OCI-LY3 (cell line): Measurements from ENCODE around the gene ROR1.

Source experiments
- H2AFZ ChIP-seq: fragments of 200-600, 300-600 bp; shearing (Covaris generic); 2 replicates; pipeline ENCODE4 v1.6.0; 2014; ENCODE audit warnings: antibody characterized with exemption, low read depth, low read length
- H3K27ac ChIP-seq: fragments of 200-600, 300-600 bp; sonication (generic); 2 replicates; pipeline ENCODE4 v1.5.1; 2014; ENCODE audit warnings: mild to moderate bottlenecking, low read length, moderate library complexity, mixed read lengths
- H3K27me3 ChIP-seq: fragments of 200-600, 300-600 bp; sonication (generic); 2 replicates; pipeline ENCODE4 v1.6.1; 2014; ENCODE audit warnings: low read depth, low read length, mixed read lengths
- H3K36me3 ChIP-seq: fragments of 200-600, 300-600 bp; sonication (generic); replicated peaks from 2 replicates; pipeline ENCODE3; 2014; ENCODE audit warnings: low read depth, low read length, mixed read lengths
- H3K4me1 ChIP-seq: fragments of 300-600, 200-600 bp; sonication (generic); 2 replicates; pipeline ENCODE4 v1.6.1; 2014; ENCODE audit warnings: low read length, mixed read lengths
- H3K4me2 ChIP-seq: fragments of 200-600, 300-600 bp; sonication (generic); 2 replicates; pipeline ENCODE4 v1.6.1; 2014; ENCODE audit warnings: low read length, mixed read lengths
- H3K4me3 ChIP-seq: fragments of 300-600, 200-600 bp; sonication (generic); 2 replicates; pipeline ENCODE4 v1.5.1; 2014; ENCODE audit warnings: antibody characterized with exemption, mild to moderate bottlenecking, low read length, moderate library complexity
- H3K79me2 ChIP-seq: fragments of 300-600, 200-600 bp; shearing (Covaris generic); 2 replicates; pipeline ENCODE4 v1.6.1; 2014; ENCODE audit warnings: mild to moderate bottlenecking, low read length, mixed read lengths
- H3K9ac ChIP-seq: fragments of 300-600, 200-600 bp; shearing (Covaris generic); 2 replicates; pipeline ENCODE4 v1.6.0; 2014; ENCODE audit warnings: mild to moderate bottlenecking, low read length, moderate library complexity
- H3K9me3 ChIP-seq: fragments of 200-600, 300-600 bp; shearing (Covaris generic); 2 replicates; pipeline ENCODE4 v1.6.1; 2014; ENCODE audit warnings: low read length, mixed read lengths; ENCODE audit not compliant: insufficient read depth
- H4K20me1 ChIP-seq: fragments of 200-600, 300-600 bp; sonication (generic); 2 replicates; pipeline ENCODE4 v1.6.1; 2016; ENCODE audit warnings: low read length, mixed read lengths; ENCODE audit not compliant: insufficient read depth
- EZH2phosphoT487 ChIP-seq: fragments of 200-600 bp; shearing (Covaris generic); IDR thresholded peaks from 2 replicates; pipeline ENCODE4 v1.6.1; 2018; ENCODE audit warnings: antibody characterized with exemption, mixed run types, low read depth
- TF ChIP-seq, protein P1 (sequence below): fragments of 200-600, 300-600 bp; sonication (generic); IDR thresholded peaks from 2 replicates; pipeline ENCODE4 v1.5.1; 2014; ENCODE audit warnings: antibody characterized with exemption, low read length, low read depth

Gene ROR1

DNA sequence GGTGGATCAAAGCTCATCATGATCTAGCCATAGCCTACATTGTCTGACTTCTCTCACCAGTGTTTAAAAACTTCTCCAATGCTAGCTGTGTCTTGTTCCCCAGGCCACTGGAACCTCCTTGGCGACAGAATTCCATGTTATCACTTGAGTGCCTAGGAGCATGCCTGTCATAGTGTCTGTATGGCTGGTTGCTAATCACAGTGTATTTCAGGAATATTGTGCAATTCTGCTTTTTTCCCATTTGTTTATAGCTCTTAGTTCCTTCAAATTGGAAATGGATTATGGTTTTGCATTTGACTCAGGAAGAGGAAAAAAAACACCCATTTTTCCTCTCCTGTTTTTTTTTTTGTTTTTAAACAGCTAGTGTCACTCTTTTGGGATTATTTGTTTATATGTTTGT is 25.5 kb downstream of the ROR1 start:
- no peaks in the 10 kb centered on the region for H3K27me3 ChIP-seq
- no peaks in the 10 kb centered on the region for H3K79me2 ChIP-seq
- no peaks in the 10 kb centered on the region for H3K36me3 ChIP-seq
- no peak overlapping the region for H3K4me3 ChIP-seq
- H3K4me2 ChIP-seq: no peak overlapping the region
- no peaks in the 10 kb centered on the region for H4K20me1 ChIP-seq
- no peak overlapping the region for H3K27ac ChIP-seq
- no peaks in the 10 kb centered on the region for H3K4me1 ChIP-seq
- no peak overlapping the region for H3K9ac ChIP-seq
- H2AFZ ChIP-seq: no peak overlapping the region
- TF ChIP-seq EZH2phosphoT487: no peak
- TF ChIP-seq, protein P1, sequence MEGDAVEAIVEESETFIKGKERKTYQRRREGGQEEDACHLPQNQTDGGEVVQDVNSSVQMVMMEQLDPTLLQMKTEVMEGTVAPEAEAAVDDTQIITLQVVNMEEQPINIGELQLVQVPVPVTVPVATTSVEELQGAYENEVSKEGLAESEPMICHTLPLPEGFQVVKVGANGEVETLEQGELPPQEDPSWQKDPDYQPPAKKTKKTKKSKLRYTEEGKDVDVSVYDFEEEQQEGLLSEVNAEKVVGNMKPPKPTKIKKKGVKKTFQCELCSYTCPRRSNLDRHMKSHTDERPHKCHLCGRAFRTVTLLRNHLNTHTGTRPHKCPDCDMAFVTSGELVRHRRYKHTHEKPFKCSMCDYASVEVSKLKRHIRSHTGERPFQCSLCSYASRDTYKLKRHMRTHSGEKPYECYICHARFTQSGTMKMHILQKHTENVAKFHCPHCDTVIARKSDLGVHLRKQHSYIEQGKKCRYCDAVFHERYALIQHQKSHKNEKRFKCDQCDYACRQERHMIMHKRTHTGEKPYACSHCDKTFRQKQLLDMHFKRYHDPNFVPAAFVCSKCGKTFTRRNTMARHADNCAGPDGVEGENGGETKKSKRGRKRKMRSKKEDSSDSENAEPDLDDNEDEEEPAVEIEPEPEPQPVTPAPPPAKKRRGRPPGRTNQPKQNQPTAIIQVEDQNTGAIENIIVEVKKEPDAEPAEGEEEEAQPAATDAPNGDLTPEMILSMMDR: no peak
- H3K9me3 ChIP-seq: no peaks in the 10 kb centered on the region

GRCh38 chr1:63799820-63800219 is 26.0 kb downstream of the ROR1 start:
- H3K4me2 ChIP-seq: no peak overlapping the region

DNA sequence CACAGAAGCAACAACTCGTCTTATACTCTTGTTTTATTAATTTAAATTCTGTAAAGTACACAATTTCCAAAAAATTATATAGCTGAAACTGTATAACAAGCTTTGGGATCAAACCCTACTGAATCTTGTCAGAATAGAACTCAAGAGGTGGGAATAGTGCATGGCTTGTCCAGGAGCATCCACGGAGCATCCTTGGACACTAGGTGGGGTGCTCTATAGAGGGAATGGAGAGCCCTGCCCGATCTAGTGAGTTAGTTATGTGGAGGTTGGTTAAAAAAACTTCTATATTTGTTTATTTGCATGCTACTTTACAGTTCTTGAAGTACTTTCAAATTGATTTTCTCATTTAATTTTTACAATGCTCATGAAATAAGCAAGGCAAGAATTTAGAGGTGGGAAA is 28.3 kb downstream of the ROR1 start:
- Histone ChIP-seq H3K36me3 (no peaks in the 10 kb centered on the region), H2AFZ (no peak overlapping the region), H3K9me3 (no peaks in the 10 kb centered on the region), H3K79me2 (no peaks in the 10 kb centered on the region), H4K20me1 (no peaks in the 10 kb centered on the region), H3K9ac (no peak overlapping the region), H3K4me2 (no peak overlapping the region), H3K27ac (no peak overlapping the region), H3K4me3 (no peak overlapping the region), H3K4me1 (no peaks in the 10 kb centered on the region), H3K27me3 (no peaks in the 10 kb centered on the region)
- no peak for TF ChIP-seq EZH2phosphoT487
- TF ChIP-seq, protein P1: no peak

More at GRCh38 chr1:63799820-63800219, 26.0 kb downstream of the ROR1 start:
- Histone ChIP-seq H4K20me1 (no peaks in the 10 kb centered on the region), H3K4me3 (no peak overlapping the region), H3K27ac (no peak overlapping the region), H3K4me1 (no peaks in the 10 kb centered on the region), H3K9ac (no peak overlapping the region), H3K27me3 (no peaks in the 10 kb centered on the region), H3K79me2 (no peaks in the 10 kb centered on the region), H2AFZ (no peak overlapping the region), H3K36me3 (no peaks in the 10 kb centered on the region), H3K9me3 (no peaks in the 10 kb centered on the region)
- no peak for TF ChIP-seq EZH2phosphoT487
- TF ChIP-seq, protein P1: no peak

GRCh38 chr1:63804829-63805484 is 31.1 kb downstream of the ROR1 start:
- no peaks in the 10 kb centered on the region for H3K9me3 ChIP-seq
- H4K20me1 ChIP-seq: no peaks in the 10 kb centered on the region
- no peak overlapping the region for H3K27ac ChIP-seq
- H3K79me2 ChIP-seq: no peaks in the 10 kb centered on the region
- H3K9ac ChIP-seq: no peak overlapping the region
- 0 out of 2 replicates have a peak, but pooled peaks cover 4% of the 10 kb centered on the region for H3K27me3 ChIP-seq
- TF ChIP-seq, protein P1: no peak
- no peak for TF ChIP-seq EZH2phosphoT487
- H3K4me2 ChIP-seq: no peak overlapping the region
- H3K4me1 ChIP-seq: no peaks in the 10 kb centered on the region
- H3K36me3 ChIP-seq: no peaks in the 10 kb centered on the region
- H3K4me3 ChIP-seq: no peak overlapping the region
- H2AFZ ChIP-seq: no peak overlapping the region
